Measurements from ENCODE around the gene DENND1A. TPM values are rescaled to one million over a fixed set of nuclear protein-coding genes. Genes with fewer than 3 reads are reported as not detected.

The DENND1A gene
- total RNA-seq, 1 experiment from 2014 or later, result 23.5 TPM

DNA sequence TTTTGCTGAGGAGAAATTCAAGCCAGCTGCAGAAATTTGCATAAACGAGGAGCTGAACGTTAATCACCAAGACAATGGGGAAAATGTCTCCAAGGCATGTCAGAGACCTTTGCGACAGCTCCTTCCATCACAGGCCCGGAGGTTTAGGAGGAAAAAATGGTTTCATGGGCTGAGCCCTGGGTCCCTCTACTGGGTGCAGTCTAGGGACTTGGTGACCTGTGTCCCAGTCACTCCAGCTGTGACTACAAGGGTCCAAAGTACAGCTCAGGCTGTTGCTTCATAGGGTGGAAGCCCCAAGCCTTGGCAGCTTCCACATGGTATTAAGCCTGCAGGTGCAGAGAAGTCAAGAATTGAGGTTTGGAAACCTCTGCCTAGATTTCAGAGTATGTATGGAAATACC lies 207.5 kb downstream of the DENND1A start (continued):
- TF ChIP-seq, protein P1, sequence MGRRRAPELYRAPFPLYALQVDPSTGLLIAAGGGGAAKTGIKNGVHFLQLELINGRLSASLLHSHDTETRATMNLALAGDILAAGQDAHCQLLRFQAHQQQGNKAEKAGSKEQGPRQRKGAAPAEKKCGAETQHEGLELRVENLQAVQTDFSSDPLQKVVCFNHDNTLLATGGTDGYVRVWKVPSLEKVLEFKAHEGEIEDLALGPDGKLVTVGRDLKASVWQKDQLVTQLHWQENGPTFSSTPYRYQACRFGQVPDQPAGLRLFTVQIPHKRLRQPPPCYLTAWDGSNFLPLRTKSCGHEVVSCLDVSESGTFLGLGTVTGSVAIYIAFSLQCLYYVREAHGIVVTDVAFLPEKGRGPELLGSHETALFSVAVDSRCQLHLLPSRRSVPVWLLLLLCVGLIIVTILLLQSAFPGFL (CRISPR knock-in tag; IDR thresholded peaks at IDR 0.05; ENCODE audit: borderline replicate concordance), result no peak
- TF ChIP-seq, protein P2, sequence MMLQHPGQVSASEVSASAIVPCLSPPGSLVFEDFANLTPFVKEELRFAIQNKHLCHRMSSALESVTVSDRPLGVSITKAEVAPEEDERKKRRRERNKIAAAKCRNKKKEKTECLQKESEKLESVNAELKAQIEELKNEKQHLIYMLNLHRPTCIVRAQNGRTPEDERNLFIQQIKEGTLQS (CRISPR knock-in tag; conservative IDR thresholded peaks at IDR 0.05), result no peak

DNA sequence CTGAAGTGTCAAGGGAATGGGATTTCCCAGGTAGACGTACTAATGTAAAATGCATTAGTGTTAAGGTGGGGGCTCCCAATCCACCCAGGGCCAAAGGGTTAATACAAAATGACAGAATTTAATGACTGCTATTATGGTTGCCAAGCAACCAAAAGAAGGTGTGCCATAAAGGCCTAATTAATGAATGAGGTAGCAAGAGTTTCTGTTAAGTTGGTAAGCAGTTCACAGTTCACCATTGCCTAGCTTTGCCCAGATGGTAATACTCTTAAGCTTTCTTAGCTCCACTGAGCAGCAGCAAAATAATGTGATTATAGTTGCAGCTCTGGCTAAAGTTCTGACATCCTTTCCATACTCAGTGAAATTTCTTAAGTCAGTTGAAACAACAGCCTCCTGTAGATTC lies 211.7 kb downstream of the DENND1A start:
- peaks cover 2% of the 10 kb centered on the region for H3K27me3 Mint-ChIP-seq (ENCODE audit: low read depth)
- H3K4me3 Mint-ChIP-seq, result no peak overlapping the region
- CTCF ChIA-PET, result interaction anchor here (1.4 kb wide), 1 partner anchor 175 kb away, joined by 3 read pairs; no protein-coding TSS in a partner anchor
- H3K4me1 Mint-ChIP-seq, result no peaks in the 10 kb centered on the region
- TF ChIP-seq CREM (CRISPR knock-in tag; IDR thresholded peaks at IDR 0.05) (no peak), MXD4 (CRISPR knock-in tag; IDR thresholded peaks at IDR 0.05; ENCODE audit: borderline replicate concordance) (no peak), ZNF423 (CRISPR knock-in tag; IDR thresholded peaks at IDR 0.05) (no peak), SOX15 (CRISPR knock-in tag; IDR thresholded peaks at IDR 0.05) (no peak), OVOL2 (CRISPR knock-in tag; IDR thresholded peaks at IDR 0.05; ENCODE audit: borderline replicate concordance) (no peak), NR1H2 (CRISPR knock-in tag; IDR thresholded peaks at IDR 0.05) (no peak), FOXJ3 (CRISPR knock-in tag; IDR thresholded peaks at IDR 0.05; ENCODE audit: borderline replicate concordance) (no peak)
- TF ChIP-seq, protein P3, sequence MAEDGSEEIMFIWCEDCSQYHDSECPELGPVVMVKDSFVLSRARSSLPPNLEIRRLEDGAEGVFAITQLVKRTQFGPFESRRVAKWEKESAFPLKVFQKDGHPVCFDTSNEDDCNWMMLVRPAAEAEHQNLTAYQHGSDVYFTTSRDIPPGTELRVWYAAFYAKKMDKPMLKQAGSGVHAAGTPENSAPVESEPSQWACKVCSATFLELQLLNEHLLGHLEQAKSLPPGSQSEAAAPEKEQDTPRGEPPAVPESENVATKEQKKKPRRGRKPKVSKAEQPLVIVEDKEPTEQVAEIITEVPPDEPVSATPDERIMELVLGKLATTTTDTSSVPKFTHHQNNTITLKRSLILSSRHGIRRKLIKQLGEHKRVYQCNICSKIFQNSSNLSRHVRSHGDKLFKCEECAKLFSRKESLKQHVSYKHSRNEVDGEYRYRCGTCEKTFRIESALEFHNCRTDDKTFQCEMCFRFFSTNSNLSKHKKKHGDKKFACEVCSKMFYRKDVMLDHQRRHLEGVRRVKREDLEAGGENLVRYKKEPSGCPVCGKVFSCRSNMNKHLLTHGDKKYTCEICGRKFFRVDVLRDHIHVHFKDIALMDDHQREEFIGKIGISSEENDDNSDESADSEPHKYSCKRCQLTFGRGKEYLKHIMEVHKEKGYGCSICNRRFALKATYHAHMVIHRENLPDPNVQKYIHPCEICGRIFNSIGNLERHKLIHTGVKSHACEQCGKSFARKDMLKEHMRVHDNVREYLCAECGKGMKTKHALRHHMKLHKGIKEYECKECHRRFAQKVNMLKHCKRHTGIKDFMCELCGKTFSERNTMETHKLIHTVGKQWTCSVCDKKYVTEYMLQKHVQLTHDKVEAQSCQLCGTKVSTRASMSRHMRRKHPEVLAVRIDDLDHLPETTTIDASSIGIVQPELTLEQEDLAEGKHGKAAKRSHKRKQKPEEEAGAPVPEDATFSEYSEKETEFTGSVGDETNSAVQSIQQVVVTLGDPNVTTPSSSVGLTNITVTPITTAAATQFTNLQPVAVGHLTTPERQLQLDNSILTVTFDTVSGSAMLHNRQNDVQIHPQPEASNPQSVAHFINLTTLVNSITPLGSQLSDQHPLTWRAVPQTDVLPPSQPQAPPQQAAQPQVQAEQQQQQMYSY (CRISPR knock-in tag; IDR thresholded peaks at IDR 0.05), result no peak
- TF ChIP-seq, protein P4, sequence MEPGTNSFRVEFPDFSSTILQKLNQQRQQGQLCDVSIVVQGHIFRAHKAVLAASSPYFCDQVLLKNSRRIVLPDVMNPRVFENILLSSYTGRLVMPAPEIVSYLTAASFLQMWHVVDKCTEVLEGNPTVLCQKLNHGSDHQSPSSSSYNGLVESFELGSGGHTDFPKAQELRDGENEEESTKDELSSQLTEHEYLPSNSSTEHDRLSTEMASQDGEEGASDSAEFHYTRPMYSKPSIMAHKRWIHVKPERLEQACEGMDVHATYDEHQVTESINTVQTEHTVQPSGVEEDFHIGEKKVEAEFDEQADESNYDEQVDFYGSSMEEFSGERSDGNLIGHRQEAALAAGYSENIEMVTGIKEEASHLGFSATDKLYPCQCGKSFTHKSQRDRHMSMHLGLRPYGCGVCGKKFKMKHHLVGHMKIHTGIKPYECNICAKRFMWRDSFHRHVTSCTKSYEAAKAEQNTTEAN (CRISPR knock-in tag; IDR thresholded peaks at IDR 0.05), result no peak
- TF ChIP-seq, protein P5, sequence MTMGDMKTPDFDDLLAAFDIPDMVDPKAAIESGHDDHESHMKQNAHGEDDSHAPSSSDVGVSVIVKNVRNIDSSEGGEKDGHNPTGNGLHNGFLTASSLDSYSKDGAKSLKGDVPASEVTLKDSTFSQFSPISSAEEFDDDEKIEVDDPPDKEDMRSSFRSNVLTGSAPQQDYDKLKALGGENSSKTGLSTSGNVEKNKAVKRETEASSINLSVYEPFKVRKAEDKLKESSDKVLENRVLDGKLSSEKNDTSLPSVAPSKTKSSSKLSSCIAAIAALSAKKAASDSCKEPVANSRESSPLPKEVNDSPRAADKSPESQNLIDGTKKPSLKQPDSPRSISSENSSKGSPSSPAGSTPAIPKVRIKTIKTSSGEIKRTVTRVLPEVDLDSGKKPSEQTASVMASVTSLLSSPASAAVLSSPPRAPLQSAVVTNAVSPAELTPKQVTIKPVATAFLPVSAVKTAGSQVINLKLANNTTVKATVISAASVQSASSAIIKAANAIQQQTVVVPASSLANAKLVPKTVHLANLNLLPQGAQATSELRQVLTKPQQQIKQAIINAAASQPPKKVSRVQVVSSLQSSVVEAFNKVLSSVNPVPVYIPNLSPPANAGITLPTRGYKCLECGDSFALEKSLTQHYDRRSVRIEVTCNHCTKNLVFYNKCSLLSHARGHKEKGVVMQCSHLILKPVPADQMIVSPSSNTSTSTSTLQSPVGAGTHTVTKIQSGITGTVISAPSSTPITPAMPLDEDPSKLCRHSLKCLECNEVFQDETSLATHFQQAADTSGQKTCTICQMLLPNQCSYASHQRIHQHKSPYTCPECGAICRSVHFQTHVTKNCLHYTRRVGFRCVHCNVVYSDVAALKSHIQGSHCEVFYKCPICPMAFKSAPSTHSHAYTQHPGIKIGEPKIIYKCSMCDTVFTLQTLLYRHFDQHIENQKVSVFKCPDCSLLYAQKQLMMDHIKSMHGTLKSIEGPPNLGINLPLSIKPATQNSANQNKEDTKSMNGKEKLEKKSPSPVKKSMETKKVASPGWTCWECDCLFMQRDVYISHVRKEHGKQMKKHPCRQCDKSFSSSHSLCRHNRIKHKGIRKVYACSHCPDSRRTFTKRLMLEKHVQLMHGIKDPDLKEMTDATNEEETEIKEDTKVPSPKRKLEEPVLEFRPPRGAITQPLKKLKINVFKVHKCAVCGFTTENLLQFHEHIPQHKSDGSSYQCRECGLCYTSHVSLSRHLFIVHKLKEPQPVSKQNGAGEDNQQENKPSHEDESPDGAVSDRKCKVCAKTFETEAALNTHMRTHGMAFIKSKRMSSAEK (CRISPR knock-in tag; IDR thresholded peaks at IDR 0.05; ENCODE audit: borderline replicate concordance), result no peak
- TF ChIP-seq, protein P6, sequence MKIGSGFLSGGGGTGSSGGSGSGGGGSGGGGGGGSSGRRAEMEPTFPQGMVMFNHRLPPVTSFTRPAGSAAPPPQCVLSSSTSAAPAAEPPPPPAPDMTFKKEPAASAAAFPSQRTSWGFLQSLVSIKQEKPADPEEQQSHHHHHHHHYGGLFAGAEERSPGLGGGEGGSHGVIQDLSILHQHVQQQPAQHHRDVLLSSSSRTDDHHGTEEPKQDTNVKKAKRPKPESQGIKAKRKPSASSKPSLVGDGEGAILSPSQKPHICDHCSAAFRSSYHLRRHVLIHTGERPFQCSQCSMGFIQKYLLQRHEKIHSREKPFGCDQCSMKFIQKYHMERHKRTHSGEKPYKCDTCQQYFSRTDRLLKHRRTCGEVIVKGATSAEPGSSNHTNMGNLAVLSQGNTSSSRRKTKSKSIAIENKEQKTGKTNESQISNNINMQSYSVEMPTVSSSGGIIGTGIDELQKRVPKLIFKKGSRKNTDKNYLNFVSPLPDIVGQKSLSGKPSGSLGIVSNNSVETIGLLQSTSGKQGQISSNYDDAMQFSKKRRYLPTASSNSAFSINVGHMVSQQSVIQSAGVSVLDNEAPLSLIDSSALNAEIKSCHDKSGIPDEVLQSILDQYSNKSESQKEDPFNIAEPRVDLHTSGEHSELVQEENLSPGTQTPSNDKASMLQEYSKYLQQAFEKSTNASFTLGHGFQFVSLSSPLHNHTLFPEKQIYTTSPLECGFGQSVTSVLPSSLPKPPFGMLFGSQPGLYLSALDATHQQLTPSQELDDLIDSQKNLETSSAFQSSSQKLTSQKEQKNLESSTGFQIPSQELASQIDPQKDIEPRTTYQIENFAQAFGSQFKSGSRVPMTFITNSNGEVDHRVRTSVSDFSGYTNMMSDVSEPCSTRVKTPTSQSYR (CRISPR knock-in tag; IDR thresholded peaks at IDR 0.05), result no peak
- DNase-seq (ENCODE audit: low spot score), result no peak
- POLR2A ChIA-PET, result interaction anchor here (0.6 kb wide), 1 partner anchor 11 kb away, joined by 4 read pairs; no protein-coding TSS in a partner anchor
- H3K27ac Mint-ChIP-seq, result no peak overlapping the region
- peaks cover 41% of the 10 kb centered on the region for H3K9me3 Mint-ChIP-seq
- H3K36me3 Mint-ChIP-seq, result peaks cover 34% of the 10 kb centered on the region
- no peak for ATAC-seq
